HG02884 (cell line): ENCODE measurements around the gene BTD.
A peak's percentile ranks its signal among the peaks of the same experiment; 100 is the strongest.
"Not testable (repeated sequence)": the region's sequence is repeated elsewhere in the genome, so short reads cannot be mapped to it uniquely, and the experiment has no call there.

Source experiments
- ATAC-seq: cut with Tn5 transposase; IDR thresholded peaks from one replicate; pipeline ENCODE4 v1.9.1; 2021; ENCODE audit warnings: mild to moderate bottlenecking, moderate library complexity; ENCODE audit not compliant: unreplicated experiment

The BTD gene

GRCh38 chr3:15602146-15602536, 596 bp downstream of the BTD start:
- ATAC-seq = peak; percentile 12

- not testable (repeated sequence) for ATAC-seq
These were observed 1.3 kb downstream of the BTD start for GRCh38 chr3:15602816-15603215.

- not testable (repeated sequence) for ATAC-seq
These were observed 3.0 kb downstream of the BTD start for GRCh38 chr3:15604584-15604983.

- ATAC-seq = no peak
These were observed 4.9 kb downstream of the BTD start for GRCh38 chr3:15606434-15606891.

- ATAC-seq = no peak
These were observed 8.7 kb downstream of the BTD start for GRCh38 chr3:15610082-15610759.

GRCh38 chr3:15611018-15611417, 9.5 kb downstream of the BTD start:
- no peak for ATAC-seq

GRCh38 chr3:15612001-15612400, 10.5 kb downstream of the BTD start:
- ATAC-seq = no peak

GRCh38 chr3:15614958-15615357, 13.4 kb downstream of the BTD start:
- no peak for ATAC-seq

GRCh38 chr3:15616053-15616452, 14.5 kb downstream of the BTD start:
- ATAC-seq = no peak

GRCh38 chr3:15619659-15620464, 18.3 kb downstream of the BTD start:
- ATAC-seq = not testable (repeated sequence)

- ATAC-seq = no peak
These were observed 22.2 kb downstream of the BTD start for GRCh38 chr3:15623535-15624440.

GRCh38 chr3:15628967-15629366, 27.4 kb downstream of the BTD start:
- no peak for ATAC-seq

- peak; percentile 92 for ATAC-seq
These were observed 28.5 kb downstream of the BTD start for GRCh38 chr3:15629860-15630597.

- peak; percentile 69 for ATAC-seq
These were observed 29.3 kb downstream of the BTD start for GRCh38 chr3:15630646-15631350.

- ATAC-seq = no peak
These were observed 30.1 kb downstream of the BTD start for GRCh38 chr3:15631426-15632211.

GRCh38 chr3:15632212-15632580, 30.7 kb downstream of the BTD start:
- ATAC-seq = no peak

GRCh38 chr3:15633159-15633558, 31.6 kb downstream of the BTD start:
- no peak for ATAC-seq

- no peak for ATAC-seq
These were observed 32.4 kb downstream of the BTD start for GRCh38 chr3:15633766-15634598.
